ENCODE results near the gene LYZL2.
"Not testable (repeated sequence)": the region's sequence is repeated elsewhere in the genome, so short reads cannot be mapped to it uniquely, and the experiment has no call there.

The LYZL2 gene

DNA sequence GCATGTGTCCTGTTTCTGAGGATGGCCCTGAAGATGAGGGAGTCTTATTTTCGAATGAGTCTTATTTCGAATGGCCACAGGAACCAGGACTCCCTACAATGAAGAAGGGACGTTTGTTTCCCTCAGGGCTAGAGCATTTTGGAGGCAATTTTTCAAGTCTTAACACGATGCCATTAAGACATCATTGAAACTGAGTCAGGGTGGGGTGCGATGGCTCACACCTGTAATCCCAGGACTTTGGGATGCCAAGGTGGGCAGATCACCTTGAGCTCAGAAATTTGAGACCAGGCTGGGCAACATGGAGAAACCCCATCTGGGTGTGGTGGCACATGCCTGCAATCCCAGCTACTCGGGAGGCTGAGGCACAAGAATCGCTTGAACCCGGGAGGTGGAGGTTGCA, 18.5 kb downstream of the LYZL2 start:
- not testable (repeated sequence) for H3K36me3 ChIP-seq (ENCODE audit: control insufficient read depth in 2 of 2, insufficient read depth in 2 of 2, low read length in 2 of 2); H3K27ac ChIP-seq (ENCODE audit: low read depth in 2 of 2, low read length in 2 of 2); H3K9me3 ChIP-seq (ENCODE audit: control insufficient read depth in 2 of 2, low read length in 2 of 2); H3K4me3 ChIP-seq (ENCODE audit: low read length in 2 of 2); H3K4me1 ChIP-seq (ENCODE audit: control insufficient read depth in 2 of 2, insufficient read depth in 2 of 2, low read length in 2 of 2); H3K27me3 ChIP-seq (ENCODE audit: control insufficient read depth in 2 of 2, insufficient read depth in 2 of 2, low read length in 2 of 2); H3K9ac ChIP-seq (ENCODE audit: low read depth in 1 of 2, low read length in 2 of 2)

DNA sequence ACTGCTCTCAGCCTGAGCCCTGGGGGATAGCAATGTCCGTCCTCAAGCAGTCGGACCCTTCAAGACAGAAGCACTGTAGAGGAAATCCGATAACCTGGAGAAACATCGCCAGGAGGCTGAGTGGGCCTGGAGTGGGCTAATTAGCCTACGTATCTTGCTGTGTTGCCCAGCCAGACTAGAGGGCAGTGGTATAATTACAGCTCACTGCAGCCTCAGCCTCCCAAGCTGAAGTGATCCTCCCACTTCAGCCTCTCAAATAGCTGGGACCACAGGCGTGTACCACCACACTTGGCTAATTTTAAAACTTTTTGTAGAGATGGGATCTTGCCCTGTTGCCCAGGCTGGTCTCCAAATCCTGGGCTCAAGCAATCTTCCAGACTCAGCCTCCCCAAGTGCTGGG, 21.7 kb downstream of the LYZL2 start:
- no peak overlapping the region for H3K9ac ChIP-seq (ENCODE audit: low read depth in 1 of 2, low read length in 2 of 2)
- no peaks in the 10 kb centered on the region for H3K9me3 ChIP-seq (ENCODE audit: control insufficient read depth in 2 of 2, low read length in 2 of 2)
- peaks cover 0 to 9% of the 10 kb centered on the region in 2 donors for H3K4me1 ChIP-seq (ENCODE audit: control insufficient read depth in 2 of 2, insufficient read depth in 2 of 2, low read length in 2 of 2)
- no peak overlapping the region for H3K27ac ChIP-seq (ENCODE audit: low read depth in 2 of 2, low read length in 2 of 2)
- no peaks in the 10 kb centered on the region for H3K36me3 ChIP-seq (ENCODE audit: control insufficient read depth in 2 of 2, insufficient read depth in 2 of 2, low read length in 2 of 2)
- H3K27me3 ChIP-seq (ENCODE audit: control insufficient read depth in 2 of 2, insufficient read depth in 2 of 2, low read length in 2 of 2) = no peaks in the 10 kb centered on the region
- no peak overlapping the region for H3K4me3 ChIP-seq (ENCODE audit: low read length in 2 of 2)

DNA sequence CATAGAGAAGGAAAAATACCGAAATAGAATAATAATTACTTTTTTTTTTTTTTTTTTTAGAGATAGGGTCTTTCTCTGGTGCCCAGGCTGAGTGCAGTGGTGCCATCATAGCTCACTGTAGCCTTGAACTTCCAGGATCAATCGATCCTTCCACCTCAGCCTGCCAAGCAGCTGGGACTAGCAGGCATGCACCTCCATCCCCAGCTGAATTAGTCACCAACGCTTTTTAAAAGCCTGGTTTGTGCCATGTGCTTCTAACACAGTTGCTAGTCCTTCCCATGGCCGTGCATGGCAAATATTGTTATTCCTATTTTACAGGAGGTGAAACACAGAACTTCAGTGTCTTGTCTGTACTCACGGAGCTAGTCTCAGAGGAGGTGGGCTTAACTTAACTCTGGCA, 23.2 kb downstream of the LYZL2 start:
- no peak overlapping the region for H3K4me3 ChIP-seq (ENCODE audit: low read length in 2 of 2)
- peaks cover 0 to 9% of the 10 kb centered on the region in 2 donors for H3K4me1 ChIP-seq (ENCODE audit: control insufficient read depth in 2 of 2, insufficient read depth in 2 of 2, low read length in 2 of 2)
- no peaks in the 10 kb centered on the region for H3K9me3 ChIP-seq (ENCODE audit: control insufficient read depth in 2 of 2, low read length in 2 of 2)
- H3K36me3 ChIP-seq (ENCODE audit: control insufficient read depth in 2 of 2, insufficient read depth in 2 of 2, low read length in 2 of 2) = no peaks in the 10 kb centered on the region
- H3K9ac ChIP-seq (ENCODE audit: low read depth in 1 of 2, low read length in 2 of 2) = no peak overlapping the region
- no peak overlapping the region for H3K27ac ChIP-seq (ENCODE audit: low read depth in 2 of 2, low read length in 2 of 2)
- H3K27me3 ChIP-seq (ENCODE audit: control insufficient read depth in 2 of 2, insufficient read depth in 2 of 2, low read length in 2 of 2) = no peaks in the 10 kb centered on the region

DNA sequence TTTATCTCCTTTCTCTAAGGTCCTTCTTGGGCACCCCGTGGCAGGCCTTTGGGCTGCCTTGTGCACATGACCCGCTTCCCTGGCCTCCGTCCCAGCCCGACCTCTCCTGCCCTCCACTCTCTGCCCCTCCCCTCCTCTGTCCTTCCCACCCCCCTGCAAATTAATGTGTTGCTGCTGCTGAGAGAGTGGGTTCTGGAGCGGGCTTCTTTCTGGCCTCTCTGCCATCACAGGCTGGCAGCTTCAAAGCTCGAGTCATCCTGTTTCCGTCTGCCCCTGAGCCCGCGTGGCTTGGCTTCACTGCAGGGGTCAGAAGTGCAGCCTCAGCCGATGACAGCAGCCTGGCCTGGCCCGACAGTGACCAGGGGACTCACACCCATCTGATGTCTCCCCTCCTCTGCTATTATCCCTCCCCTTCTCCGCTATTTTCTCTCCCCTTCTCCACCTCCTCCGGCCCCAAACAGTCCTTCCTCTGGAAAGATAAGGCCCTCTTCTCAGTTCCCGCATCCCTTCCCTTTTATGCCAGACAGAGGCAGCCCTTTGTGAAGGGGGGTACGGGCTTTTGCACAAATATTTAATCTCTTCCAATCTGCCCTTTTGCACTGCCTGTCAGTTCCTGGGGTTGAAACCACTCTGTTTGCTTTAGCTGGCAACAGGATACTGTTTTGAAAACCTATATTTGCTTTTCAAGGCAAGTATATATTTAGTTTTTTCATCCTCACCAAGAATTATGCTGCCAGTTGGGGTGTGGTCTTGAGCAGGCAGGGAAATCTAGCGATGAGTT, 24.0 kb downstream of the LYZL2 start:
- not testable (repeated sequence) for H3K9ac ChIP-seq (ENCODE audit: low read depth in 1 of 2, low read length in 2 of 2); H3K9me3 ChIP-seq (ENCODE audit: control insufficient read depth in 2 of 2, low read length in 2 of 2); H3K27ac ChIP-seq (ENCODE audit: low read depth in 2 of 2, low read length in 2 of 2); H3K4me3 ChIP-seq (ENCODE audit: low read length in 2 of 2); H3K27me3 ChIP-seq (ENCODE audit: control insufficient read depth in 2 of 2, insufficient read depth in 2 of 2, low read length in 2 of 2); H3K4me1 ChIP-seq (ENCODE audit: control insufficient read depth in 2 of 2, insufficient read depth in 2 of 2, low read length in 2 of 2); H3K36me3 ChIP-seq (ENCODE audit: control insufficient read depth in 2 of 2, insufficient read depth in 2 of 2, low read length in 2 of 2)

DNA sequence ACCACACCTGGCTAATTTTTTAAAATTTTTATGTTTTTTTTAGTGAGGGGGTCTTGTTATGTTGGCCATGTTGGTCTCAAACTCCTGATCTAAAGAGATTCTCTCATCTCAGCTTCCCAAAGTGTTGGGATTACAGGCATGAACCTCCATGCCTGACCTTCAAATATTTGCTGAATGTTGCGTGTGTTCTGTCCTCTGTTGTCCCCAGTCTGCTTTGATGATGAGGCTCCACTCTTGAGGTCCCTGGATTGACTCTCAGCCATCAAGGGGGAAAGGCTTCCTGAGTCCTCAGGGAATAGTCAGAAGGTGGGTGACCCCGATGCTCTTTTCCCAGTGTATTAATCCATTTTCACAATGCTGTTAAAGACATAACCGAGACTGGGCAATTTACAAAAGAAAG, 26.0 kb downstream of the LYZL2 start:
- H3K4me1 ChIP-seq (ENCODE audit: control insufficient read depth in 2 of 2, insufficient read depth in 2 of 2, low read length in 2 of 2) = peaks cover 0 to 9% of the 10 kb centered on the region in 2 donors
- H3K9me3 ChIP-seq (ENCODE audit: control insufficient read depth in 2 of 2, low read length in 2 of 2) = no peaks in the 10 kb centered on the region
- H3K4me3 ChIP-seq (ENCODE audit: low read length in 2 of 2) = no peak overlapping the region
- no peak overlapping the region for H3K9ac ChIP-seq (ENCODE audit: low read depth in 1 of 2, low read length in 2 of 2)
- no peak overlapping the region for H3K27ac ChIP-seq (ENCODE audit: low read depth in 2 of 2, low read length in 2 of 2)
- H3K36me3 ChIP-seq (ENCODE audit: control insufficient read depth in 2 of 2, insufficient read depth in 2 of 2, low read length in 2 of 2) = no peaks in the 10 kb centered on the region
- no peaks in the 10 kb centered on the region for H3K27me3 ChIP-seq (ENCODE audit: control insufficient read depth in 2 of 2, insufficient read depth in 2 of 2, low read length in 2 of 2)

DNA sequence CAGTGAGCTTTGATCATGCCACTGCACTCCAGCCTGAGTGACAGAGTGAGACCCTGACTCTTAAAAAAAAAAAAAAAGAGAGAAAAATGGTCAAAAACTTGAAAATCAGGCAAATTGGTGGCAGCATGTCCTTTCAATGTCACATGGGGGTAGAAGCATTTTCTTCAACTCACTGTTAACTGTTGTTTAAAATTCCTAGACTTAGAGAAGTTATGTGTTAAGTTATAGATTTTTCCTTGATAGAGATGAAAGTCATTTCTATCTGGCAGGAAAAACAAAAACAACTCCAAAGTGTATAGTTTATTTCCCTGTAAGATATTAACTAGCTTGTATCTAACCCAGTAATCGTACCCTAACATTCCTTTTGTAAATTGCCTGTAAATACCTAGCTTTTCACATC, 26.8 kb downstream of the LYZL2 start:
- Histone ChIP-seq H3K9me3 (ENCODE audit: control insufficient read depth in 2 of 2, low read length in 2 of 2) (no peaks in the 10 kb centered on the region), H3K9ac (ENCODE audit: low read depth in 1 of 2, low read length in 2 of 2) (no peak overlapping the region), H3K4me1 (ENCODE audit: control insufficient read depth in 2 of 2, insufficient read depth in 2 of 2, low read length in 2 of 2) (peaks cover 0 to 9% of the 10 kb centered on the region in 2 donors), H3K4me3 (ENCODE audit: low read length in 2 of 2) (no peak overlapping the region), H3K36me3 (ENCODE audit: control insufficient read depth in 2 of 2, insufficient read depth in 2 of 2, low read length in 2 of 2) (no peaks in the 10 kb centered on the region), H3K27me3 (ENCODE audit: control insufficient read depth in 2 of 2, insufficient read depth in 2 of 2, low read length in 2 of 2) (no peaks in the 10 kb centered on the region), H3K27ac (ENCODE audit: low read depth in 2 of 2, low read length in 2 of 2) (no peak overlapping the region)

DNA sequence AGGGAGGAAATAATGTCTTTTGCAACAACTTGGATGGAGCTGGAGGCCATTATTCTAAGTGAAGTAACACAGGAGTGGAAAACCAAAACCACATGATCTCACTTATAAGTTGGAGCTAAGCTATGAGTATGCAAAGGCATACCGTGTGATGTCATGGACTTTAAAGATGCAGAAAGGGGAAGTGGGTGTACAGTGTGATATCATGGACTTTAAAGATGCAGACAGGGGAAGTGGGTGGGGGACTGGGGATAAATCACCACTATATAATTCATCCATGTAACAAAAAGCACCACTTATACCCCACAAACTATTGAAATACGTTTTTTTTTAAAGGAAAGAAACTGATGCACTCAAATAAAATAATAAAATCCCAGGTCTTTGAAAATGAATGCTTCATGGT, 29.5 kb downstream of the LYZL2 start:
- H3K27ac ChIP-seq (ENCODE audit: low read depth in 2 of 2, low read length in 2 of 2) = no peak overlapping the region
- H3K27me3 ChIP-seq (ENCODE audit: control insufficient read depth in 2 of 2, insufficient read depth in 2 of 2, low read length in 2 of 2) = no peaks in the 10 kb centered on the region
- no peaks in the 10 kb centered on the region for H3K9me3 ChIP-seq (ENCODE audit: control insufficient read depth in 2 of 2, low read length in 2 of 2)
- H3K9ac ChIP-seq (ENCODE audit: low read depth in 1 of 2, low read length in 2 of 2) = no peak overlapping the region
- no peak overlapping the region for H3K4me3 ChIP-seq (ENCODE audit: low read length in 2 of 2)
- no peaks in the 10 kb centered on the region for H3K4me1 ChIP-seq (ENCODE audit: control insufficient read depth in 2 of 2, insufficient read depth in 2 of 2, low read length in 2 of 2)
- no peaks in the 10 kb centered on the region for H3K36me3 ChIP-seq (ENCODE audit: control insufficient read depth in 2 of 2, insufficient read depth in 2 of 2, low read length in 2 of 2)

DNA sequence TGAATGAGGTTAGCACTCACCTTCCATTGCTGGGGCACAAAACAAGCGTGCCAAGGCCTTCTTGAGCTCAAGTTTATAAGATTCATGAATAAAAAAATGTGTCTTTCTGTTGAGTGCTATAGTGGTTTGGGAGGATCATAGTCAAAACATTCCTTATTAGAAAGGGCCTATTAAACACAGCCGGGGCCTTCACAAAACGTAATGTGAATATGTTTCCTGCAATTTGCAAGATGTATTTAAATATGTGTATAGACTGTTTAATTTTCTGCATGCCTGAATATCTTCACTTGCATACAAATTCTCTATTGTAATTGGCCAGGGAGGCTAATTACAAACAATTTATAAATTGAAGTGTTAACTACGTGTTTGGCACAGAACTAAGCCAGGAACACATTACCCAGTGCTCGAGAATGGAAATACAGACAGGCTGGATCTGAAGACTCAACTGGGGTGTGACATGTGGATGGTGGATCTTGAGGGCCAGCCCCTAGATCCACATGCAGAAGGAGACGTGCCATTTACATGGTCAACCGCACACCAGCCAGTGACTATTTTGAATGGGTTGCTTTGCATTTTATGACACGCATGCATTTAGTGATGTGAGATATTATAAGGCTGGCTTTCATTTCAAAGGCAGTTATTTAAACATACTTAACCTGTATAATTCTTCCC, 31.3 kb downstream of the LYZL2 start:
- Histone ChIP-seq H3K9ac (ENCODE audit: low read depth in 1 of 2, low read length in 2 of 2) (no peak overlapping the region), H3K27me3 (ENCODE audit: control insufficient read depth in 2 of 2, insufficient read depth in 2 of 2, low read length in 2 of 2) (no peaks in the 10 kb centered on the region), H3K4me3 (ENCODE audit: low read length in 2 of 2) (no peak overlapping the region), H3K9me3 (ENCODE audit: control insufficient read depth in 2 of 2, low read length in 2 of 2) (no peaks in the 10 kb centered on the region), H3K27ac (ENCODE audit: low read depth in 2 of 2, low read length in 2 of 2) (no peak overlapping the region), H3K36me3 (ENCODE audit: control insufficient read depth in 2 of 2, insufficient read depth in 2 of 2, low read length in 2 of 2) (no peaks in the 10 kb centered on the region), H3K4me1 (ENCODE audit: control insufficient read depth in 2 of 2, insufficient read depth in 2 of 2, low read length in 2 of 2) (no peaks in the 10 kb centered on the region)

DNA sequence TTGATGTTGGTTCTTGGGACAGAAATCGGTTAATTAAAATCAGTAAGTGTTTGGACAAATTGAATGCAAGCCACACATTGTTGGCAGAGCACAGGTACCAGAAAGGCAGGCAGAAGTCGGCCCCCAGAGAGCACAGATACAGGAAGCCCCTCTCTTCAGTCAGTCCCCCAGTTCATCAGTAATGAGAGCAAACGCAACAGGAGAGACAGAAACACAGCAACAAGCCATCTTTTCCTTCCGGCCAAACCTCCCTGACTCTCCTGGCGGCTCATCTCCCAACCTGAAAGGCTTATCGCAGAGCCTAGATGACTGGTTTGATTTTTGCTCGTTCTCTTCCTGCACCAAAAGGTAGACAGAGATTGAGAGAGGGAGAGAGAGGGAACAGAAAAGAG, 32.1 kb downstream of the LYZL2 start:
- not testable (repeated sequence) for H3K4me1 ChIP-seq (ENCODE audit: control insufficient read depth in 2 of 2, insufficient read depth in 2 of 2, low read length in 2 of 2); H3K27ac ChIP-seq (ENCODE audit: low read depth in 2 of 2, low read length in 2 of 2); H3K4me3 ChIP-seq (ENCODE audit: low read length in 2 of 2); H3K36me3 ChIP-seq (ENCODE audit: control insufficient read depth in 2 of 2, insufficient read depth in 2 of 2, low read length in 2 of 2); H3K27me3 ChIP-seq (ENCODE audit: control insufficient read depth in 2 of 2, insufficient read depth in 2 of 2, low read length in 2 of 2); H3K9ac ChIP-seq (ENCODE audit: low read depth in 1 of 2, low read length in 2 of 2); H3K9me3 ChIP-seq (ENCODE audit: control insufficient read depth in 2 of 2, low read length in 2 of 2)

DNA sequence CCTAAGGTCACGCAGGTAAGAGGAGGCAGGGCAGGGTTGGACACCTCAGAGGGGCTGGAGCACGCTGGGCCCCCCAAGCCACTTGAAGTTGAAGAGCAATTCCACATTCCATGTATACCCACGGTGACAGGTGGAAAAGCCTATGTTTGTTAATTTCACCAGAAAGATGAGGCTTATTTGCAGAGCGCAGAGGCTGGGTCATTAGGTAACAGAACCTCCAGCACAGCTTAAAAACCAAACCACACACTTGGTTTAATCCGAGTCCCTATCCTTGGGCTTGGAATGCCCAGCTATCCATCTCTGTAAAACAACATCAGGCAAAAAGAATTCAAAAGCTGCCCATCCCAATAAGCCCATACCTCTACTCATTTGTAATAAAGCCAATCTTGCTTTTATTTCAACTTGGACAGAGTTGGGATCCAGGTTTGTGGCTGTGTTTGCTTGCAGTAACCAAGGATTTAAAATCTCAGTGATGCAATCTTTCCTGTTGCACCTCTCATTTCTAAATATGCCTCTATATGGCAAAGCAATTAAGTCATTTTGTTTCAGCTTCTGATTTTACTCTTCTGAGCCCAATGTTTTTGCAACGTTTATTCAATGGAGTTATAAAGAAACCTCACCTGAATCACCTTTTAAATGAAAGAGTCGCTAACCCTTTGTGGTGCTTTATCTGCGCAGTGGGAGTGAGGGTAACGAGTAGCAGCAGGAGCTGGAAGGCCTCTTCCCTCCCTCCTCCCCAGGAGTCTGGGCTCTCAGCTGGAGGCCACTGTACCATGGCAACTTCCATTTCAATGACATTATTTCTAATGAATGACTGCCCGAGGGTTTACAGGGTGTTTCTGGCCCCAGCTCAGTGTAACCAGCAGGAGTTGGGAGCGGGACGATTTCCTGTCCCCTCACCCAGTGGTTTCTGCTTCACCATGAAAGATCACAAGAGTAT, 32.8 kb downstream of the LYZL2 start:
- not testable (repeated sequence) for H3K9ac ChIP-seq (ENCODE audit: low read depth in 1 of 2, low read length in 2 of 2); H3K27ac ChIP-seq (ENCODE audit: low read depth in 2 of 2, low read length in 2 of 2); H3K4me1 ChIP-seq (ENCODE audit: control insufficient read depth in 2 of 2, insufficient read depth in 2 of 2, low read length in 2 of 2); H3K4me3 ChIP-seq (ENCODE audit: low read length in 2 of 2); H3K36me3 ChIP-seq (ENCODE audit: control insufficient read depth in 2 of 2, insufficient read depth in 2 of 2, low read length in 2 of 2); H3K27me3 ChIP-seq (ENCODE audit: control insufficient read depth in 2 of 2, insufficient read depth in 2 of 2, low read length in 2 of 2); H3K9me3 ChIP-seq (ENCODE audit: control insufficient read depth in 2 of 2, low read length in 2 of 2)

Data from mucosa of rectum (tissue), 2 donors.